H1 (cell line): Measurements from ENCODE around the gene ASB16. TPM values are rescaled to one million over a fixed set of nuclear protein-coding genes. Genes with fewer than 3 reads are reported as not detected.
A peak's percentile ranks its signal among the peaks of the same experiment; 100 is the strongest.

Experiments
- CTCF ChIA-PET: fragments of 300-600 bp; sonication (Branson Sonifier 250); formaldehyde crosslinking; loops from one replicate; lab custom pipeline; 2021; ENCODE audit not compliant: partially characterized antibody; lab: Charles Lee
- POLR2A ChIA-PET: fragments of 300-600 bp; sonication (Branson Sonifier 250); formaldehyde crosslinking; loops from one replicate; lab custom pipeline; 2021; ENCODE audit warnings: inconsistent platforms; ENCODE audit not compliant: partially characterized antibody; lab: Charles Lee
- DNase-seq, 2 experiments: peaks; one replicate each; pipeline versions ENCODE4 v3.0.0 to v3.0.0-alpha.2; 2010 to 2022; ENCODE audit warnings: low spot score in 2 of 2, low read depth in 1 of 2, mixed read lengths in 1 of 2
- FAIRE-seq: peaks from 2 replicates; lab custom pipeline; 2011; peaks lifted over from hg19 to GRCh38; lab: Jason Lieb, UNC
- H2AFZ ChIP-seq: 2 replicates; pipeline ENCODE4 v1.8.1; 2012; ENCODE audit warnings: low read length, inconsistent platforms
- H2AK5ac ChIP-seq: 2 replicates; pipeline ENCODE4 v1.6.1; 2013; ENCODE audit warnings: low read depth, low read length
- H2BK120ac ChIP-seq: replicated peaks from 2 replicates; pipeline ENCODE3; 2013; ENCODE audit warnings: low read depth, low read length, inconsistent platforms
- H2BK12ac ChIP-seq: 2 replicates; pipeline ENCODE4 v1.6.1; 2013; ENCODE audit warnings: low read depth, low read length
- H2BK15ac ChIP-seq: 2 replicates; pipeline ENCODE4 v1.6.1; 2013; ENCODE audit warnings: low read length
- H2BK20ac ChIP-seq: 2 replicates; pipeline ENCODE4 v1.6.1; 2013; ENCODE audit warnings: low read length
- H2BK5ac ChIP-seq: 2 replicates; pipeline ENCODE4 v1.6.1; 2013; ENCODE audit warnings: low read depth, low read length
- H3K14ac ChIP-seq: 2 replicates; pipeline ENCODE4 v1.6.1; 2013; ENCODE audit warnings: inconsistent platforms; ENCODE audit not compliant: insufficient read length
- H3K18ac ChIP-seq: 2 replicates; pipeline ENCODE4 v1.6.1; 2013; ENCODE audit warnings: low read length; ENCODE audit errors: extremely low read depth
- H3K23ac ChIP-seq: 2 replicates; pipeline ENCODE4 v1.6.1; 2013; ENCODE audit warnings: inconsistent platforms; ENCODE audit not compliant: insufficient read length
- H3K23me2 ChIP-seq: 2 replicates; pipeline ENCODE4 v1.6.1; 2013; ENCODE audit warnings: low read depth, low read length
- H3K27ac ChIP-seq: 2 replicates; pipeline ENCODE4 v1.6.1; 2011; ENCODE audit warnings: low read depth, low read length, inconsistent platforms
- H3K27me3 ChIP-seq, 4 experiments: replicated peaks in 1 of 4; 1 replicate in 1 of 4; 2 replicates in 3 of 4; pipeline versions ENCODE4 v1.6.1 to v1.8.1; 2011 to 2013; ENCODE audit warnings: low read length in 3 of 4, mild to moderate bottlenecking in 3 of 4, inconsistent platforms in 2 of 4, mixed read lengths in 2 of 4, moderate library complexity in 1 of 4; ENCODE audit not compliant: control insufficient read depth in 3 of 4, insufficient read depth in 3 of 4; ENCODE audit errors: extremely low read depth in 1 of 4
- H3K36me3 ChIP-seq, 4 experiments: 2 replicates each; pipeline versions ENCODE4 v1.6.1 to v1.8.1; 2011 to 2013; ENCODE audit warnings: mild to moderate bottlenecking in 4 of 4, low read length in 3 of 4, moderate library complexity in 2 of 4, control low read depth in 1 of 4, inconsistent platforms in 1 of 4; ENCODE audit not compliant: insufficient read depth in 4 of 4, control insufficient read depth in 2 of 4
- H3K4ac ChIP-seq: replicated peaks from 2 replicates; pipeline ENCODE3; 2013; ENCODE audit warnings: low read length, low read depth, mixed read lengths, inconsistent platforms; ENCODE audit not compliant: insufficient read length
- H3K4me1 ChIP-seq, 4 experiments: replicated peaks in 1 of 4; 1 replicate in 1 of 4; 2 replicates in 3 of 4; pipeline versions ENCODE4 v1.6.1 to v1.8.1; 2011 to 2013; ENCODE audit warnings: low read length in 3 of 4, inconsistent platforms in 2 of 4, mixed read lengths in 1 of 4; ENCODE audit not compliant: insufficient read depth in 4 of 4, control insufficient read depth in 3 of 4
- H3K4me2 ChIP-seq, 2 experiments: 2 replicates each; pipeline versions ENCODE4 v1.6.1 to v1.8.1; 2011 to 2013; ENCODE audit warnings: low read depth in 2 of 2, low read length in 2 of 2, control low read depth in 1 of 2, inconsistent platforms in 1 of 2, mild to moderate bottlenecking in 1 of 2; ENCODE audit not compliant: insufficient read depth in 1 of 2
- H3K4me3 ChIP-seq, 4 experiments: fragments of 200-600, 300-600 bp in 1 of 4; sonication (generic), shearing (Covaris generic), sonication (Bioruptor Twin) in 1 of 4; 2 replicates each; pipeline versions ENCODE4 v1.5.1 to v1.8.1; 2011 to 2016; ENCODE audit warnings: low read length in 4 of 4, low read depth in 3 of 4, control low read depth in 2 of 4, inconsistent platforms in 2 of 4, mild to moderate bottlenecking in 2 of 4, mixed read lengths in 1 of 4, moderate library complexity in 1 of 4; ENCODE audit not compliant: insufficient read depth in 2 of 4; ENCODE audit errors: extremely low read depth in 1 of 4
- H3K56ac ChIP-seq: replicated peaks from 2 replicates; pipeline ENCODE3; 2013; ENCODE audit warnings: low read depth, mild to moderate bottlenecking, mixed read lengths, low read length, inconsistent platforms; ENCODE audit not compliant: insufficient read length
- H3K79me1 ChIP-seq: 2 replicates; pipeline ENCODE4 v1.6.1; 2013; ENCODE audit warnings: low read depth, low read length, control low read depth
- H3K79me2 ChIP-seq, 2 experiments: 2 replicates each; pipeline versions ENCODE4 v1.6.1 to v1.8.1; 2012 to 2013; ENCODE audit warnings: low read length in 2 of 2, mild to moderate bottlenecking in 2 of 2, inconsistent platforms in 1 of 2; ENCODE audit not compliant: insufficient read depth in 2 of 2, control insufficient read depth in 1 of 2
- H3K9ac ChIP-seq, 4 experiments: replicated peaks in 1 of 4; 1 replicate in 1 of 4; 2 replicates in 3 of 4; pipeline versions ENCODE4 v1.6.1 to v1.8.1; 2011 to 2013; ENCODE audit warnings: low read depth in 3 of 4, low read length in 3 of 4, control low read depth in 2 of 4, mild to moderate bottlenecking in 2 of 4, moderate library complexity in 2 of 4, inconsistent platforms in 1 of 4; ENCODE audit errors: extremely low read depth in 1 of 4
- H3K9me3 ChIP-seq, 2 experiments: 2 replicates each; pipeline versions ENCODE4 v1.6.1 to v1.8.1; 2012 to 2013; ENCODE audit warnings: mild to moderate bottlenecking in 2 of 2, moderate library complexity in 2 of 2, control low read depth in 1 of 2, inconsistent platforms in 1 of 2, low read depth in 1 of 2, low read length in 1 of 2, mixed read lengths in 1 of 2; ENCODE audit not compliant: insufficient read depth in 2 of 2
- H4K20me1 ChIP-seq, 2 experiments: replicated peaks in 1 of 2; 2 replicates each; pipeline versions ENCODE3 to v1.8.1; 2011 to 2013; ENCODE audit warnings: inconsistent platforms in 2 of 2, low read length in 2 of 2, mild to moderate bottlenecking in 1 of 2; ENCODE audit not compliant: insufficient read depth in 2 of 2, control insufficient read depth in 1 of 2
- H4K5ac ChIP-seq: 2 replicates; pipeline ENCODE4 v1.6.1; 2013; ENCODE audit warnings: low read length, low read depth, mixed read lengths, inconsistent platforms; ENCODE audit not compliant: insufficient read length
- H4K8ac ChIP-seq: 2 replicates; pipeline ENCODE4 v1.8.0; 2013; ENCODE audit warnings: mild to moderate bottlenecking, moderate library complexity, low read length, inconsistent platforms; ENCODE audit not compliant: insufficient read depth; ENCODE audit errors: extremely low read depth
- H4K91ac ChIP-seq: replicated peaks from 2 replicates; pipeline ENCODE3; 2013; ENCODE audit warnings: low read length, mixed read lengths, inconsistent platforms; ENCODE audit not compliant: insufficient read length
- ASH2L ChIP-seq: fragments of 200-600, 300-600 bp; sonication (generic); IDR thresholded peaks from one replicate; pipeline ENCODE4 v1.7.1; 2017; ENCODE audit warnings: low read length
- PHF8 ChIP-seq: fragments of 200-600 bp; sonication (generic); conservative IDR thresholded peaks from 2 replicates; pipeline ENCODE4 v1.7.1; 2012; ENCODE audit warnings: low read depth, mild to moderate bottlenecking, inconsistent platforms, low read length, moderate library complexity
- SAP30 ChIP-seq: fragments of 300-600 bp; sonication (generic); IDR thresholded peaks from 2 replicates; pipeline ENCODE4 v1.7.1; 2012; ENCODE audit warnings: low read length, moderate library complexity, mild to moderate bottlenecking, inconsistent platforms; ENCODE audit not compliant: insufficient read depth, insufficient replicate concordance
- SIRT6 ChIP-seq: IDR thresholded peaks from one replicate; pipeline ENCODE4 v1.7.1; 2012; ENCODE audit warnings: low read length, inconsistent platforms
- TAF1 ChIP-seq: IDR thresholded peaks from 2 replicates; pipeline ENCODE4 v1.6.1; 2011; ENCODE audit warnings: mild to moderate bottlenecking, low read depth, low read length
- WGBS, 2 experiments: shearing (Covaris generic) in 1 of 2; methylation state at CpG; one replicate each; pipeline versions ENCODE4 v1.1.6 to v1.1.7; 2013 to 2015; ENCODE audit warnings: low lambda C conversion rate in 2 of 2, mixed read lengths in 2 of 2, inconsistent platforms in 1 of 2, low coverage in 1 of 2, missing lambda C conversion rate in 1 of 2; ENCODE audit not compliant: insufficient replicate concordance in 2 of 2, insufficient coverage in 1 of 2, insufficient read length in 1 of 2; ENCODE audit errors: extremely low coverage in 1 of 2, missing lambda C conversion rate in 1 of 2; 5-methylcytosine and 5-hydroxymethylcytosine counted together
- polyA plus RNA-seq, 7 experiments: library from polyadenylated mRNA; depleted of rRNA in 3 of 7; stranded (reverse) in 5 of 7; unstranded in 2 of 7; fragments of >200 nt in 5 of 7; fragments of 200-250 nt in 2 of 7; gene quantifications; 1 replicate in 5 of 7; 2 replicates in 1 of 7; 4 replicates in 1 of 7; pipeline versions ENCODE4 v1.2.1 to v1.2.3, GENCODE V29; 2011 to 2013; ENCODE audit warnings: missing spikeins in 2 of 7, mixed read lengths in 2 of 7
- total RNA-seq: library from RNA; stranded (reverse); fragmentation: NEBNext Ultra II Directional; extraction: Animal tissue kit (Norgen Biotek cat#: 25700); gene quantifications from 2 replicates; pipeline ENCODE4 v1.2.1, GENCODE V29; 2021

Gene ASB16
- total and polyA plus RNA-seq, 2 of the 8 experiments (the other 6 are each of a cell fraction or from before 2014, with no cell fraction given): 0.05 TPM; not detected in 1

GRCh38 chr17:44187131-44187899 lies 16.8 kb downstream of the ASB16 start:
- DNase-seq: peak in 1 of 2 experiments; percentile 63
- H3K27ac ChIP-seq: peak overlapping the region; percentile 91; the same call in 1 of the 2 replicates
- H3K9me3 ChIP-seq: no peaks in the 10 kb centered on the region
- peaks cover 0 to 6% (median 5%) of the 10 kb centered on the region in 4 experiments; a peak in 5 of 7 replicates for H3K4me1 ChIP-seq
- no peak overlapping the region for H2BK120ac ChIP-seq
- WGBS, 2 experiments: 15% methylated on average over 29 of the region's 32 CpGs; no CpG with 5 or more reads in 1 of the 2 experiments
- peak overlapping the region; percentile 93 to 99 (median 98) for H3K4me3 ChIP-seq
- peak overlapping the region; percentile 97 for H2BK5ac ChIP-seq
- no peak for FAIRE-seq
- no peak overlapping the region for H4K91ac ChIP-seq
- peak overlapping the region; percentile 100 for H3K18ac ChIP-seq
- H2BK20ac ChIP-seq: no peak overlapping the region
- TF ChIP-seq SIRT6 (no peak), TAF1 (peak; percentile 36; the same call in 1 of the 2 replicates), ASH2L (peak; percentile 6), SAP30 (peak; percentile 65), PHF8 (peak; percentile 49; the same call in 1 of the 2 replicates)
- TF ChIP-seq, all 59 proteins: peak for 4
- Histone ChIP-seq H2BK15ac (no peak overlapping the region), H3K4me2 (peak overlapping the region; percentile 71 to 76), H3K4ac (no peak overlapping the region), H3K23ac (no peak overlapping the region), H3K79me1 (peaks cover 6% of the 10 kb centered on the region), H2AFZ (peak overlapping the region; percentile 92), H3K14ac (no peak overlapping the region), H3K23me2 (no peaks in the 10 kb centered on the region; the same call in 1 of the 2 replicates), H4K5ac (peak overlapping the region; percentile 84), H2BK12ac (no peak overlapping the region; the same call in 1 of the 2 replicates), H4K8ac (peak overlapping the region; percentile 92; the same call in 1 of the 2 replicates), H3K9ac (peak overlapping the region; percentile 84 to 98 (median 90)), H3K79me2 (peaks cover 3 to 39% of the 10 kb centered on the region in 2 experiments; a peak in 3 of 4 replicates), H3K56ac (no peak overlapping the region), H3K36me3 (peaks cover 7 to 15% (median 12%) of the 10 kb centered on the region in 4 experiments; a peak in 7 of 8 replicates), H2AK5ac (no peak overlapping the region; the same call in 1 of the 2 replicates), H3K27me3 (no peaks in the 10 kb centered on the region), H4K20me1 (peaks cover 0 to 5% of the 10 kb centered on the region in 2 experiments)
- CTCF ChIA-PET: interaction anchor here (0.7 to 6.3 kb wide), 7 partner anchors 15 to 166 kb away, joined by 3 to 36 read pairs (median 6); partner anchors contain the start of gene ASB16
- POLR2A ChIA-PET: interaction anchor here (0.7 to 5.8 kb wide), 15 partner anchors 9 to 270 kb away, joined by 3 to 84 read pairs (median 6); partner anchors contain the start of genes ASB16, ATXN7L3 and HDAC5
